Measurements from ENCODE around the gene SYT3.

The SYT3 gene

GRCh38 chr19:50644315-50644915 lies 4.7 kb upstream of the SYT3 start:
- no peaks in the 10 kb centered on the region for H3K9me3 ChIP-seq (ENCODE audit: control insufficient read depth, low read length)
- no peaks in the 10 kb centered on the region for H3K79me2 ChIP-seq
- no peaks in the 10 kb centered on the region for H3K27me3 ChIP-seq (ENCODE audit: control insufficient read depth, insufficient read depth, low read length)

GRCh38 chr19:50640368-50640767 lies 687 bp upstream of the SYT3 start:
- H3K9me3 ChIP-seq (ENCODE audit: control insufficient read depth, low read length): no peaks in the 10 kb centered on the region
- H3K4me2 ChIP-seq (ENCODE audit: low read length): no peak overlapping the region
- H3K36me3 ChIP-seq (ENCODE audit: control insufficient read depth, insufficient read depth, low read length): no peaks in the 10 kb centered on the region
- H3K4me1 ChIP-seq: no peaks in the 10 kb centered on the region
- H3K27me3 ChIP-seq (ENCODE audit: control insufficient read depth, insufficient read depth, low read length): no peaks in the 10 kb centered on the region
- no peaks in the 10 kb centered on the region for H3K79me2 ChIP-seq
- no peak overlapping the region for H3K9ac ChIP-seq
- no peak overlapping the region for H3K4me3 ChIP-seq (ENCODE audit: low read depth, low read length)
- H2AFZ ChIP-seq: peak overlapping the region; percentile 88
- no peak for TF ChIP-seq CTCF (IDR thresholded peaks at IDR 0.05)
- H3K27ac ChIP-seq: no peak overlapping the region

More at GRCh38 chr19:50644315-50644915, 4.7 kb upstream of the SYT3 start:
- no peaks in the 10 kb centered on the region for H3K36me3 ChIP-seq (ENCODE audit: control insufficient read depth, insufficient read depth, low read length)
- H3K4me2 ChIP-seq (ENCODE audit: low read length): no peak overlapping the region
- no peak for TF ChIP-seq CTCF (IDR thresholded peaks at IDR 0.05)
- H3K4me3 ChIP-seq (ENCODE audit: low read depth, low read length): no peak overlapping the region
- H3K27ac ChIP-seq: no peak overlapping the region
- H3K4me1 ChIP-seq: no peaks in the 10 kb centered on the region
- H3K9ac ChIP-seq: no peak overlapping the region
- H2AFZ ChIP-seq: no peak overlapping the region

GRCh38 chr19:50638600-50638999 lies 1.1 kb downstream of the SYT3 start:
- Histone ChIP-seq H3K4me1 (no peaks in the 10 kb centered on the region), H3K36me3 (ENCODE audit: control insufficient read depth, insufficient read depth, low read length) (no peaks in the 10 kb centered on the region), H3K4me3 (ENCODE audit: low read depth, low read length) (peak overlapping the region; percentile 88), H2AFZ (peak overlapping the region; percentile 93), H3K27ac (no peak overlapping the region), H3K9ac (no peak overlapping the region), H3K9me3 (ENCODE audit: control insufficient read depth, low read length) (no peaks in the 10 kb centered on the region), H3K79me2 (no peaks in the 10 kb centered on the region), H3K27me3 (ENCODE audit: control insufficient read depth, insufficient read depth, low read length) (no peaks in the 10 kb centered on the region), H3K4me2 (ENCODE audit: low read length) (peak overlapping the region; percentile 99)
- TF ChIP-seq CTCF (IDR thresholded peaks at IDR 0.05): no peak

- no peak overlapping the region for H3K9ac ChIP-seq
- no peaks in the 10 kb centered on the region for H3K36me3 ChIP-seq (ENCODE audit: control insufficient read depth, insufficient read depth, low read length)
- no peak for TF ChIP-seq CTCF (IDR thresholded peaks at IDR 0.05)
- no peak overlapping the region for H3K4me3 ChIP-seq (ENCODE audit: low read depth, low read length)
- no peak overlapping the region for H3K27ac ChIP-seq
- no peak overlapping the region for H2AFZ ChIP-seq
- no peaks in the 10 kb centered on the region for H3K4me1 ChIP-seq
- no peaks in the 10 kb centered on the region for H3K79me2 ChIP-seq
- H3K27me3 ChIP-seq (ENCODE audit: control insufficient read depth, insufficient read depth, low read length): no peaks in the 10 kb centered on the region
- H3K9me3 ChIP-seq (ENCODE audit: control insufficient read depth, low read length): no peaks in the 10 kb centered on the region
- H3K4me2 ChIP-seq (ENCODE audit: low read length): no peak overlapping the region
These were observed 3.2 kb downstream of the SYT3 start for GRCh38 chr19:50636317-50637085.
